SJSA1 (cell line): ENCODE results near the gene GADL1. TPM values are rescaled to one million over a fixed set of nuclear protein-coding genes. Genes with fewer than 3 reads are reported as not detected.

ENCODE experiments used
- DNase-seq, 2 experiments: peaks; one replicate each; pipeline ENCODE4 v3.0.0-alpha.2; 2015 to 2020; ENCODE audit warnings: low spot score in 2 of 2, low read depth in 1 of 2
- H3K27ac ChIP-seq: fragments of 250-450 bp; sonication (Bioruptor Pico); 2 replicates; pipeline ENCODE4 v1.5.1; 2020; ENCODE audit warnings: mild to moderate bottlenecking, moderate library complexity
- H3K27me3 ChIP-seq: fragments of 250-450 bp; sonication (Bioruptor Pico); replicated peaks from 2 replicates; pipeline ENCODE4 v1.5.1; 2020; ENCODE audit warnings: mild to moderate bottlenecking, moderate library complexity
- H3K36me3 ChIP-seq: fragments of 250-450 bp; sonication (Bioruptor Pico); 2 replicates; pipeline ENCODE4 v1.5.1; 2020; ENCODE audit warnings: mild to moderate bottlenecking
- H3K4me1 ChIP-seq: fragments of 250-450 bp; sonication (Bioruptor Pico); replicated peaks from 2 replicates; pipeline ENCODE4 v1.6.1; 2021; ENCODE audit warnings: mild to moderate bottlenecking
- H3K4me3 ChIP-seq: fragments of 250-450 bp; sonication (Bioruptor Pico); 2 replicates; pipeline ENCODE4 v1.5.1; 2020; ENCODE audit warnings: mild to moderate bottlenecking
- H3K9me3 ChIP-seq: fragments of 250-450 bp; sonication (Bioruptor Pico); replicated peaks from 2 replicates; pipeline ENCODE4 v1.5.1; 2020; ENCODE audit warnings: mild to moderate bottlenecking
- total RNA-seq: library from RNA; depleted of rRNA; stranded (reverse); fragments of >200 nt; shearing (Covaris generic); gene quantifications from 2 replicates; pipeline ENCODE4 v1.2.3, GENCODE V29; 2014

The GADL1 gene
- total RNA-seq, 1 experiment from 2014 or later, result 0.13 TPM

DNA sequence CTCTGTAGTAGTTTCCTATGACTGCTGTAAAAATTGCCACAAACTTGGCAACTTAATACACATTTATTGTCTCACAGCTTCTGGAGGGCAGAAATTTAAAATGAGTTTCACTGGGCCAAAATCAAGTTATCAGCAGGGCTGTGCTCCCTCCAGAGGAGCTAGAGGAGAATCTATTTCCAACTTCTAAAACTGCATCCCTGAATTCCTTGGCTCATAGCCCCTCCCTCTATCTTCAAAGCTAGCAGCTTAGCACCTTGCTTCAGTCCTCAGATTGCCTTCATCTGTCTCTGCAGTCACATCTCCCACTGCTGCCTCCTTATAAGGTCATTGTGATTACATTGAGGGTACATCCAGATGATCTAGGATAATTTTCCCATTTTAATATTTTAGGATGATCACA lies 17.8 kb upstream of the GADL1 start:
- H3K9me3 ChIP-seq, result no peaks in the 10 kb centered on the region
- H3K36me3 ChIP-seq, result no peaks in the 10 kb centered on the region
- H3K27ac ChIP-seq, result no peak overlapping the region
- H3K4me1 ChIP-seq, result no peaks in the 10 kb centered on the region
- H3K4me3 ChIP-seq, result no peak overlapping the region
- H3K27me3 ChIP-seq, result no peaks in the 10 kb centered on the region
- DNase-seq, result no peak

DNA sequence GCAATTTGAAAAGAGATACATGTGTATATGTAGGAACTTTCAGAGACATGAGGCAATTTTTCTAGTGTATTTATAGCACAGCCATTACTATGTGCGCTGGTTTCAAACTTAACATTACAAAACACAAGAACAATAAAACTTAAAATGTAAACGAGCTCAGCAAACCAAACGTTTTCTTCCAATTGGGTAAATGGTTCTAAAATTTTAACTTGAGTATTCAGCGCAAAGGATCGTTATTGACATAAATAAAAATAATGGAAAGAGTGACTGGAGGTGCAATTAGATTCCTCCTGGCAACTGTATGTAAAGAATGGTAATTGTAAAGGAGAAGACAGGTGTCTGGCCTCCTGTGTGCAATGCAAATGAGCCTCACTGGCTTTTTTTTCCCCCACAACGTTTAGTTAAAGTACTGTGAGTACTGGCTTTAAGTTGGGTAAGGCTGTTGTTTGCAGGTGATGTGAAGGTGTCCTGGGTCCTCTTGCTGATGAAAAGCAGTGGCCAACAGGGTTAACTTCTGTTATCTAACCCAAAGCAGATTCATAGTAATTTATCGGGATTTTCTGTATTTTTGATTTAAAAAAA lies 14.1 kb upstream of the GADL1 start:
- Histone ChIP-seq H3K27ac (no peak overlapping the region), H3K9me3 (no peaks in the 10 kb centered on the region), H3K4me1 (no peaks in the 10 kb centered on the region), H3K36me3 (no peaks in the 10 kb centered on the region), H3K27me3 (no peaks in the 10 kb centered on the region), H3K4me3 (no peak overlapping the region)
- no peak for DNase-seq

DNA sequence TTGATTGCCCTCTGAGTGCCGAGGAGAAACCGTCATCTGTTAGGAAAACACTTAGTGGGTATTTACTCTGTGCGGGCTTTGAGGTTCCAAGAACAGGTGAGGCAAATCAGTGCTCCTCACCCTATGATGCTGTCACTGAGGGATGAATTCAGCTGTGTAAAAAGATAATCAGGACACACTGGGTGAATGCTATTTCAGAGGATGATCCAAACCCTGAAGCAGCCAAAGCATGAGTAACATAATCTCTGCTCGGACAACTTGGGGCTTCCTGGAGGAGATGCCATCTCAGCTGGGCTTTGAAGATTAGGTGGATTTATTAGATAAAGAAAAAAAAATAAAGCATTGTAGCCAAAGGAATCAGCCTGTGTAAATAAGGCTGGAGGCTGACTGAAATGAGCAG lies 10.5 kb upstream of the GADL1 start:
- no peaks in the 10 kb centered on the region for H3K27me3 ChIP-seq
- no peak for DNase-seq
- H3K4me1 ChIP-seq, result no peaks in the 10 kb centered on the region
- H3K27ac ChIP-seq, result no peak overlapping the region
- no peaks in the 10 kb centered on the region for H3K36me3 ChIP-seq
- H3K9me3 ChIP-seq, result no peaks in the 10 kb centered on the region
- H3K4me3 ChIP-seq, result no peak overlapping the region

DNA sequence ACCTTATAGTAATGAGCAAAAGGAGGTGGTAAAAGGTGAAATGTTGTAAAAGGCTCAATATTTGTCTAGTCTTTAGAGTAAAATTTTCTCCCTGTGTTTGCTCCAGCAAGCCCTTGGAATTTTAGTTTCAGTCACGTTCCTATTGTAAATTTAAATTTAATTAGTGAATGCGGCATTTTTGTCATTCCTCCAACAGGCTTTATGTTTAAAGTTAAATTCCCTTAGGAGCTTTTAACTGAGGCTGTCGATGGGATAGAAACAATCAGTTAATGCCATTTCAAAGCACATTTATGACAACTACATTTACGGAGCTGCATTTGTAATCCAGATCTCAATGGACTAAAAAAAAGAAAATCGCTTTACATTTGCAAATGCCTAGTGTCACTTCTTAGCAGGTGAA lies 868 bp upstream of the GADL1 start:
- Histone ChIP-seq H3K27ac (no peak overlapping the region), H3K9me3 (no peaks in the 10 kb centered on the region), H3K4me1 (peaks cover 5% of the 10 kb centered on the region; the same call in 1 of the 2 replicates), H3K36me3 (no peaks in the 10 kb centered on the region), H3K27me3 (peaks cover 23% of the 10 kb centered on the region), H3K4me3 (no peak overlapping the region)
- no peak for DNase-seq

DNA sequence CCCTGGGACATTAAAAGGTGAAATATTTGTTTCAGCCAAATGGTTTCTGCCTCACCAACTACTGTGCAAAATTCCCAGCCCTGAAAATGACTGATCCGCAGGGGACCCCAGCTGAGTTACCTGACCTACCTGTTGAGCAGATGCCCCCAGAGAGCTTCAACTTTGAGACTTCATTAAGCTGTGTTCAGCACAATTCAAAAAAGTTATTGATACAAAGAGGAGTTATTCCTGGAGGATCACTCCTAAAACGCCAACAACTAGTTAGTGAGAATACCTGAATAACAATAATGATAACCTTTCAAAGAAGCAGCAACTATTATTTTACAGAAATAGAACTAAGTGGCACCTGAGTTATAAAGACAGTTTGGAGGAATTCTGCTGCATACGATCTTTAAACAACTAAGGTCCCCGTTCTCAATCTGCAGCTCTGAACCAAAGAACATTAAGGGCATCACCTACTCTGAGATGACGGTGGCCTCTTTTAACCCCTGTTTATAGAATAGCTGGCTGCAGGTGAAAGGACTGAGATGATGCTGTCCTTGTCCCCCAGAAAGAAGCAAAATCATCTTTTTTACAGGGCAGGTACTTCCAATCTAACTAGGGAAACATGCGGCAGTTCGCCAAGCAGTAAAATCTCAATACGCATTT lies 659 bp downstream of the GADL1 start:
- DNase-seq, result no peak
- Histone ChIP-seq H3K4me1 (peaks cover 5% of the 10 kb centered on the region; the same call in 1 of the 2 replicates), H3K4me3 (no peak overlapping the region), H3K36me3 (no peaks in the 10 kb centered on the region), H3K27me3 (peaks cover 23% of the 10 kb centered on the region), H3K9me3 (no peaks in the 10 kb centered on the region), H3K27ac (no peak overlapping the region)

DNA sequence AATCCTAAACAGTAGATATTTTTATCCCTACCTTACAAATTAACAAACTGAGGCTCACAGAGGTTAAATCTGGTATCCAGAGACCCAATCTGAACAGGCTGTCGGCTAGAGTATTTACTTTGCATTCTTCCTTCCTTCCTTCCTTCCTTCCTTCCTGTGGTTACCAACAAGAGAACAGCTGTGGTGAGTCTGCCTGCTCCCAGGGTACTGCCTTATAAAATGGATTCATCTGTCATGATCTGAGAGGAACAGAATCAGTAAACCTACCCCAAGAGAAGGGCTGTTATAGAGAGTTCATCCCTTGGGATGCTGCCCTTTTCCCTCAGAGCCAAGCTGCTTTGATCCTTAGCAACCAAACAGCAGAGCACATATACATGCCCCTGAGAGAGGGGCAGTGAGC lies 3.6 kb downstream of the GADL1 start:
- Histone ChIP-seq H3K36me3 (no peaks in the 10 kb centered on the region), H3K4me1 (peaks cover 5% of the 10 kb centered on the region; the same call in 1 of the 2 replicates), H3K9me3 (no peaks in the 10 kb centered on the region), H3K4me3 (no peak overlapping the region), H3K27ac (no peak overlapping the region), H3K27me3 (peaks cover 23% of the 10 kb centered on the region)
- DNase-seq, result no peak

DNA sequence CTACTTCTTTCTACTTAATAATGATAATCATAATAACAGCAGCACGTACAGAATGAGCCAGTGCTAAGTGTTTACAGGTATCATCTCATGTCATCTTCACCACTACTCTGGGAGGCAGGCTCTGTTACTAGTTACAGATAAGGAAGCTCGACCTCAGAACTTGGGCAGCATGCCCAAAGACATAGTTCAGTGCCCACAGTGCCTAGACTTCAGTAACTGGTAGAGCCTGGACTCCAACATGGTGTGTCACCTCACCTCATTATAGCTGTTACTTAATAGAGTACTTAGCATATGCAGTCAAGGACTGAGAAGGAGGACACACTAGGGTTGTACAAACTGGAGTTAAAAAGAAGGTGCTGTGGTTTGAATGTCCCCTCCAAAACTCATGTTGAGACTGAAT lies 7.6 kb downstream of the GADL1 start:
- Histone ChIP-seq H3K36me3 (no peaks in the 10 kb centered on the region), H3K4me1 (no peaks in the 10 kb centered on the region), H3K27ac (no peak overlapping the region), H3K9me3 (no peaks in the 10 kb centered on the region), H3K4me3 (no peak overlapping the region), H3K27me3 (no peaks in the 10 kb centered on the region)
- DNase-seq, result no peak

DNA sequence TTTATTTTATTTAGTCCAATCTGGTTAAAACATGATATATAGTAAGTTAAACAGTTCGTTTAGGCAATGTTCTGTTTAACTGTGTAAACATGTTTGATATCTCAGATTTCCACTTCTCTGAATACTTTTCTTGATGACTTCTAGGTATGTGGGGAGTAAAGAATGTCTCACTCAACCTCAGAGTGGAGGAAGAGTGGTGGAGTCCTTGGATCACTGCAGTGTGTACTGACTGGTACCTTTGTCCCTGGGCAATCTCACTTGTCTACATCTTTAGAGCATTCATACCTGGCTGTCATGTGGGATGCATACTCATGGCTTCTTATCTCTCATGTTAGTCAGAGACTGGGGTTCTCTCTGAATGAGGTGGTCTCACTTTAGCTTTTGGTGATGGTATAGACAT lies 15.6 kb downstream of the GADL1 start:
- no peaks in the 10 kb centered on the region for H3K27me3 ChIP-seq
- no peaks in the 10 kb centered on the region for H3K4me1 ChIP-seq
- no peak overlapping the region for H3K4me3 ChIP-seq
- H3K36me3 ChIP-seq, result no peaks in the 10 kb centered on the region
- H3K9me3 ChIP-seq, result no peaks in the 10 kb centered on the region
- no peak for DNase-seq
- no peak overlapping the region for H3K27ac ChIP-seq

DNA sequence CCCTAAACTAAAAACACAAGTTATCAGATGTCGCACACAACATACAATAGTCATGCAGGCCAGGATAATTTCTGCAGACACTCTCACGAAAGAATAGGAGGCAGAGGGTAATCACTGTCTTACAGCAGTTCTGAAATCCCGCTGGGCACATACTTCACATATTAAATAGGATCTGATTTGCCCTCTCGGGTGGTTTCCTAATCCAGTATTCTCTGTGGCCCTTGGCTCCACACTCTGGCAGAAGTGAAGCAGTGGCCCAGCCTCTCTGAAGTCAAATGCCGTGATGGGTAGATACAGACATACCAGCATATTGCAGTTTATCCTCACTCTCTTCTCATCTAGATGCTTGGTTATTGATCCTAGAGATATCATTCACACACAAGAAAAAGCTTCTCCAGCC lies 19.0 kb downstream of the GADL1 start:
- no peaks in the 10 kb centered on the region for H3K4me1 ChIP-seq
- no peaks in the 10 kb centered on the region for H3K9me3 ChIP-seq
- no peaks in the 10 kb centered on the region; the same call in 1 of the 2 replicates for H3K27me3 ChIP-seq
- no peak overlapping the region for H3K4me3 ChIP-seq
- H3K36me3 ChIP-seq, result no peaks in the 10 kb centered on the region
- H3K27ac ChIP-seq, result no peak overlapping the region
- DNase-seq, result no peak

DNA sequence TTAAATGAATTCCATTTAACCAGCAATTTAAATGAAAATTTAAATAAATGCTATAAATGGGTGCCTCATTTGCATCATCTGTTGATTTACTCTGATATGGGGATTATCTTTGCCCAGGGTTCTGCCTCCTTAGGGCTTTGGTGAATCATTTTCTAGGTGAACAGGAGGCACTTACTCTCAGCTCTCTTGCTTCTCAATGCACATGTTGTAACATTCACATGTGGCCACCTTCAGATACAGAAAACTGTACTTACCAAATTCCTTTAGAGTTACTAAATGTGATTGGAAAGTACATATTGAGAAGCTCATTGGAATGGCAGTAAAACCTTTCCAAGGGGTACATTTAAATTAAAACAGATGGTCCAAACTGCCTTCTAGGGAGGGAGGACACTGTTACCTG lies 20.8 kb downstream of the GADL1 start:
- H3K27me3 ChIP-seq, result no peaks in the 10 kb centered on the region; the same call in 1 of the 2 replicates
- no peak overlapping the region for H3K27ac ChIP-seq
- DNase-seq, result no peak
- no peaks in the 10 kb centered on the region for H3K9me3 ChIP-seq
- H3K4me1 ChIP-seq, result no peaks in the 10 kb centered on the region
- H3K36me3 ChIP-seq, result no peaks in the 10 kb centered on the region
- no peak overlapping the region for H3K4me3 ChIP-seq

DNA sequence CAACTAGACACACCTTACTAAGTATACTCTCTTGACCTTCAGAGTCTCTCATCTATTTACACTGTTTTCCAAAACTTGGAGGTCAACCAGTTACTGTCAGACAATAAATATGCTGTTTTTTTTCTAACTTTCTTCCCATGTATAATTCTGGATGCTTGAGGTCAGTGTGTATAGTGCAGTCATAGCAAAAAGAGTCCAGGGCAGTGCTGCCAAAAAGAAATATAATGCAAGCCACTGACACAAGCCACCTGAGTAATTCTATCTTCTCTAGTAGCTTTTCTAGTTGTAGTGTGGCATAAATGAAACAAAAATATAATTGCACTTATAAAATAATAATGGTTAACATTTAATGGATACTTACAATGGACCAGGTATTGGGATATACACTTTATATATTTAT lies 21.6 kb downstream of the GADL1 start:
- no peaks in the 10 kb centered on the region for H3K4me1 ChIP-seq
- no peaks in the 10 kb centered on the region for H3K9me3 ChIP-seq
- H3K27me3 ChIP-seq, result no peaks in the 10 kb centered on the region; the same call in 1 of the 2 replicates
- no peaks in the 10 kb centered on the region for H3K36me3 ChIP-seq
- no peak for DNase-seq
- H3K27ac ChIP-seq, result no peak overlapping the region
- no peak overlapping the region for H3K4me3 ChIP-seq

DNA sequence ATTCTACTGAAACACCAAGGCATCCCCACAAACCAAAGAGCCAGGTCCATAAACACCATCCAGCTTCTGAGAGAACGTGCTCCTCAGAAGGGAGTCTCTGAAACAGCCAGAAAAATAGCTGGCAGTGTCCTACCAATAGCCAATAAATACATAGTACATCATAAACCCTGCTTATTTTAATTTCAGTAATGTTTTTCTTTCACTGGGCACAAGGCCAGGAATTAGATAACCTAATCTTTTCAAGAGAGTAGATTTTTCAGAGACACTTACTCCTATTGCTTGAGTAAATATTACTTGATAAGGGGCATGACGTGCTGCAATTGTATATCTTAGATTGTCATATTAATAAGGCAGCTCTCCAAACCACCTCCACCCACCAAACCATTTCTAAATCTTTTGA lies 22.7 kb downstream of the GADL1 start:
- Histone ChIP-seq H3K27me3 (no peaks in the 10 kb centered on the region; the same call in 1 of the 2 replicates), H3K27ac (no peak overlapping the region)
- DNase-seq, result no peak

DNA sequence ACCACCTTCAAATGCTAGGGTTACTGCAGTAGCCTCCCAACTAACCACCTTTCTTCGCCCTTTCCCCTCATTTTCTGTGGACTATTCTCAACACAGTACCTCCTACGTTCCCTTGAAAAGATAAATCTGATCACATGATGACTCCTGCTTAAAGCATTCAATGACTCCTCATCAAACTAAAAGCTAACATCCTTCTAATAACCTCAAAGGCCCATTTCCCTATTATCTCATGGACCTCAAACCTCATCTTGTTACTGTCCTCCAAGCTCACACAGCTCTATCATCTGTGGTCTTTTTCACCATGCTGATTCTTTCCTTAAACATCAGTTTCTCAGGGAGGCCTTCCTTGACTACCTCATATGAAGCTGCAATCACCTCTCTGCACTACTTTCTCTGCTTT lies 29.6 kb downstream of the GADL1 start:
- Histone ChIP-seq H3K27ac (no peak overlapping the region), H3K27me3 (0 out of 2 replicates have a peak, but pooled peaks cover 6% of the 10 kb centered on the region), H3K9me3 (no peaks in the 10 kb centered on the region), H3K36me3 (no peaks in the 10 kb centered on the region), H3K4me3 (no peak overlapping the region), H3K4me1 (no peaks in the 10 kb centered on the region)
- DNase-seq, result no peak

More for the DNA sequence above, 22.7 kb downstream of the GADL1 start:
- Histone ChIP-seq H3K4me1 (no peaks in the 10 kb centered on the region), H3K36me3 (no peaks in the 10 kb centered on the region), H3K9me3 (no peaks in the 10 kb centered on the region), H3K4me3 (no peak overlapping the region)

DNA sequence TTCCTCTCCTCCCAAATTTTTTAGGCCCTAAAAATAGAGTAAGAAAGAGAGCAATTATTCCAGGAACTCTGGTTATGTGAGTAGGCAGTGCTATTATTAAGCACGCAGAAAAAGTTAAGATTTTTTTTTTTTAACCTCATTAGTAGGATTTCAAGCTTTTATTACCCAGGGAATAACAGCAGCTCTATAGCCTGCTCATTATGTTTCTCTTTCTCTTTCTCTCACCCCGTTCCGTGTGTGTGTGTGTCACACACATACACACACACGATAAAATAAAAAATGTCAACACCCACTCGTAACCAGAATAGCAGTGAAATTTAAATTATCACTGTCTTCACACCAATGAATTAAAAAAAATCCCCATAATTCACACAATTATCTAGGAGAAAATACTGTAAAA lies 30.3 kb downstream of the GADL1 start:
- no peak for DNase-seq
- no peaks in the 10 kb centered on the region for H3K4me1 ChIP-seq
- H3K36me3 ChIP-seq, result no peaks in the 10 kb centered on the region
- H3K9me3 ChIP-seq, result no peaks in the 10 kb centered on the region
- 0 out of 2 replicates have a peak, but pooled peaks cover 6% of the 10 kb centered on the region for H3K27me3 ChIP-seq
- no peak overlapping the region for H3K27ac ChIP-seq
- H3K4me3 ChIP-seq, result no peak overlapping the region
